GM12891 (cell line): ENCODE results near the gene NFATC1.

Experiments used
- PAX5 ChIP-seq: IDR thresholded peaks from 2 replicates; pipeline ENCODE4 v1.6.1; 2011; ENCODE audit warnings: low read length, moderate library complexity, mild to moderate bottlenecking; ENCODE audit not compliant: insufficient read depth, severe bottlenecking
- POLR2A ChIP-seq: IDR thresholded peaks from 2 replicates; pipeline ENCODE4 v1.6.1; 2011; ENCODE audit warnings: low read depth, low read length, control low read depth
- POLR2AphosphoS5 ChIP-seq: IDR thresholded peaks from 2 replicates; pipeline ENCODE4 v1.6.1; 2011; ENCODE audit warnings: low read depth, low read length, control low read depth
- POU2F2 ChIP-seq: IDR thresholded peaks from 2 replicates; pipeline ENCODE4 v1.6.1; 2011; ENCODE audit warnings: low read depth, mild to moderate bottlenecking, control low read depth, low read length, moderate library complexity
- SPI1 ChIP-seq: IDR thresholded peaks from 2 replicates; pipeline ENCODE4 v1.6.1; 2011; ENCODE audit warnings: low read depth, low read length, control low read depth
- TAF1 ChIP-seq: IDR thresholded peaks from 2 replicates; pipeline ENCODE4 v1.6.1; 2011; ENCODE audit warnings: low read depth, low read length, control low read depth

DNA sequence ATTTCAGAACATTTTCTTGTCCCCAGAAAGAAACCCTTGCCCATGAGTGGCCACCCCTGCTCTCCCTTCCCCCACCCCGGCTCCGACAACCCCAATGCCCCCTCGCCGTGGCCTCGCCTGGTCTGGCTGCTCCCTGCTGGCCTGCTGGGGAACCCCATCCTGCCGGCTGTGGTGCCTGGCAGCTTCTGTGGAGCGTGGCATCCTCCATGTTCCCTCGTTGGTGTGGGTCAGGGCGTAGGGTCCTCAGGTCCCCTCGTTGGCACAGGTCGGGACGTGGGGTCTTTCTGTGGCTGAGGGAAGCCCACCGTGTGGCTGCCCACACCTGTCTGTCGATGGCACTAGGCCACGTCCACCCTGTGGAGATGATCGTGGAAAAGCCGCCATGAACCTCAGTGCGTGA, 61.9 kb downstream of the NFATC1 start:
- TF ChIP-seq POLR2A (peak; percentile 19; the same call in 1 of the 2 replicates), POLR2AphosphoS5 (no peak), TAF1 (no peak), SPI1 (no peak), PAX5 (no peak), POU2F2 (no peak)
